Measurements from ENCODE around the gene CADM1.

DNA sequence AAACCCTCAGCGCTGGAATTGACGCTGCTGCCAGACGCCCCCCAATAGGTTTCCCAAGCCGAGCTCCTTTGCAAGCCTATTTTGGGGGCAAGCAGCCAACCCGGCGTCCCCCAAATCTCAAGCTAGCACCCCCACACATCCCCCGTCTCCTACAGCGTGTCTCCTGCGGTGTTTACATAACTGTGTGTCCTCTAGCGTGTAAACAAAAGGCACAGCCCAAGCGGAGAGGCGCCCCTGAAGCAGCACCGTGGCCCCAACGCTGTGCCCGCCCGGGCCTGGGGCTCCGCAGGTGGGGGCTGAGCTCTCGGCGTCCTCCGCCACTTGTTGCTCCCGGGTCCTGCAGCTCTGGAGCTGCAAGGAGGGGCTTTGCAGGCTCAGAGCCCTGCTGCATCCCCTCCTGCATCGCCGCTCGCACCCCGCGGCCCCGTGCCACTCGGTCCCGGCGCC lies 1.6 kb downstream of the CADM1 start:
- TF ChIP-seq, protein P1, sequence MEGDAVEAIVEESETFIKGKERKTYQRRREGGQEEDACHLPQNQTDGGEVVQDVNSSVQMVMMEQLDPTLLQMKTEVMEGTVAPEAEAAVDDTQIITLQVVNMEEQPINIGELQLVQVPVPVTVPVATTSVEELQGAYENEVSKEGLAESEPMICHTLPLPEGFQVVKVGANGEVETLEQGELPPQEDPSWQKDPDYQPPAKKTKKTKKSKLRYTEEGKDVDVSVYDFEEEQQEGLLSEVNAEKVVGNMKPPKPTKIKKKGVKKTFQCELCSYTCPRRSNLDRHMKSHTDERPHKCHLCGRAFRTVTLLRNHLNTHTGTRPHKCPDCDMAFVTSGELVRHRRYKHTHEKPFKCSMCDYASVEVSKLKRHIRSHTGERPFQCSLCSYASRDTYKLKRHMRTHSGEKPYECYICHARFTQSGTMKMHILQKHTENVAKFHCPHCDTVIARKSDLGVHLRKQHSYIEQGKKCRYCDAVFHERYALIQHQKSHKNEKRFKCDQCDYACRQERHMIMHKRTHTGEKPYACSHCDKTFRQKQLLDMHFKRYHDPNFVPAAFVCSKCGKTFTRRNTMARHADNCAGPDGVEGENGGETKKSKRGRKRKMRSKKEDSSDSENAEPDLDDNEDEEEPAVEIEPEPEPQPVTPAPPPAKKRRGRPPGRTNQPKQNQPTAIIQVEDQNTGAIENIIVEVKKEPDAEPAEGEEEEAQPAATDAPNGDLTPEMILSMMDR (conservative IDR thresholded peaks at IDR 0.05; ENCODE audit: low read depth, low read length) = no peak
- no peak for TF ChIP-seq EZH2 (IDR thresholded peaks at IDR 0.05; ENCODE audit: borderline replicate concordance, low read depth, low read length, poor library complexity, severe bottlenecking)
